Endothelial cell of umbilical vein (primary cell): ENCODE data around the gene NOPCHAP1. TPM values are rescaled to one million over a fixed set of nuclear protein-coding genes. Genes with fewer than 3 reads are reported as not detected.

Source experiments
- BruUV-seq: library from RNA; stranded (reverse); fragments of 400-500 nt; replicated peaks from 2 replicates; lab custom pipeline; 2021; lab: Mats Ljungman, UMichigan
- CTCF ChIA-PET: fragments of 300-600, 350-600 bp; sonication (Branson Sonifier 250); formaldehyde crosslinking; loops from one replicate; lab custom pipeline; 2021; ENCODE audit warnings: antibody characterized with exemption, inconsistent platforms; lab: Charles Lee
- POLR2A ChIA-PET: fragments of 300-600, 350-600 bp; sonication (Branson Sonifier 250); formaldehyde crosslinking; loops from one replicate; lab custom pipeline; 2021; ENCODE audit warnings: antibody characterized with exemption, inconsistent platforms; lab: Charles Lee
- DNase-seq: peaks from one replicate; pipeline ENCODE4 v3.0.0-alpha.2; 2011; ENCODE audit warnings: low read depth, low spot score
- FAIRE-seq: peaks from 2 replicates; lab custom pipeline; 2011; peaks lifted over from hg19 to GRCh38; lab: Jason Lieb, UNC
- H2AFZ ChIP-seq: 2 replicates; pipeline ENCODE4 v1.6.0; 2012; ENCODE audit warnings: low read depth, low read length, control low read depth, inconsistent platforms
- H3K27ac ChIP-seq: 2 replicates; pipeline ENCODE4 v1.5.1; 2011; ENCODE audit warnings: low read depth, mild to moderate bottlenecking, control low read depth, low read length, moderate library complexity; ENCODE audit not compliant: insufficient read depth
- H3K27me3 ChIP-seq, 2 experiments: 2 replicates each; pipeline versions ENCODE4 v1.6.0 to v1.6.1; 2011; ENCODE audit warnings: low read length in 2 of 2, mixed read lengths in 1 of 2; ENCODE audit not compliant: control insufficient read depth in 2 of 2, insufficient read depth in 2 of 2
- H3K36me3 ChIP-seq, 2 experiments: 2 replicates in 1 of 2; 3 replicates in 1 of 2; pipeline ENCODE4 v1.5.1; 2011; ENCODE audit warnings: low read length in 2 of 2, mild to moderate bottlenecking in 1 of 2, moderate library complexity in 1 of 2; ENCODE audit not compliant: control insufficient read depth in 2 of 2, insufficient read depth in 2 of 2; ENCODE audit errors: extremely low read depth in 1 of 2
- H3K4me1 ChIP-seq: 3 replicates; pipeline ENCODE4 v1.5.1; 2011; ENCODE audit warnings: mild to moderate bottlenecking, low read length; ENCODE audit not compliant: control insufficient read depth, insufficient read depth; ENCODE audit errors: extremely low read depth
- H3K4me2 ChIP-seq: 2 replicates; pipeline ENCODE4 v1.6.1; 2011; ENCODE audit warnings: low read length, control low read depth, mixed read lengths; ENCODE audit not compliant: insufficient read depth
- H3K4me3 ChIP-seq, 3 experiments: fragments of 200-600 bp in 1 of 3; sonication (generic), shearing (Covaris generic) in 1 of 3; replicated peaks in 1 of 3; 2 replicates each; pipeline ENCODE4 v1.5.1; 2011 to 2016; ENCODE audit warnings: control low read depth in 3 of 3, low read length in 3 of 3, mild to moderate bottlenecking in 2 of 3, inconsistent platforms in 1 of 3, low read depth in 1 of 3, moderate library complexity in 1 of 3; ENCODE audit not compliant: insufficient read depth in 1 of 3
- H3K79me2 ChIP-seq: 2 replicates; pipeline ENCODE4 v1.6.0; 2012; ENCODE audit warnings: low read length, inconsistent platforms; ENCODE audit not compliant: control insufficient read depth, insufficient read depth
- H3K9ac ChIP-seq: replicated peaks from 2 replicates; pipeline ENCODE3; 2011; ENCODE audit warnings: low read length, control low read depth; ENCODE audit not compliant: insufficient read depth; ENCODE audit errors: extremely low read depth
- H3K9me1 ChIP-seq: replicated peaks from 3 replicates; pipeline ENCODE4 v1.6.0; 2011; ENCODE audit warnings: mild to moderate bottlenecking, low read length; ENCODE audit not compliant: control insufficient read depth, insufficient read depth; ENCODE audit errors: extremely low read depth
- H3K9me3 ChIP-seq: replicated peaks from 2 replicates; pipeline ENCODE4 v1.5.1; 2012; ENCODE audit warnings: low read length, inconsistent platforms; ENCODE audit not compliant: control insufficient read depth, insufficient read depth
- H4K20me1 ChIP-seq: replicated peaks from 2 replicates; pipeline ENCODE3; 2011; ENCODE audit warnings: mild to moderate bottlenecking, low read length; ENCODE audit not compliant: control insufficient read depth, insufficient read depth; ENCODE audit errors: extremely low read depth
- EZH2 ChIP-seq: IDR thresholded peaks from 2 replicates; pipeline ENCODE4 v1.6.1; 2012; ENCODE audit warnings: borderline replicate concordance, low read depth, mild to moderate bottlenecking, moderate library complexity, low read length, inconsistent platforms; ENCODE audit not compliant: severe bottlenecking
- FOS ChIP-seq: IDR thresholded peaks from 2 replicates; pipeline ENCODE4 v1.6.1; 2011; ENCODE audit warnings: mild to moderate bottlenecking, low read length, moderate library complexity, borderline replicate concordance; ENCODE audit not compliant: insufficient read depth
- GATA2 ChIP-seq: IDR thresholded peaks from 2 replicates; pipeline ENCODE4 v1.7.0; 2011; ENCODE audit warnings: low read depth, mild to moderate bottlenecking, moderate library complexity, mixed read lengths, low read length; ENCODE audit not compliant: insufficient read length, insufficient read depth
- JUN ChIP-seq: IDR thresholded peaks from 2 replicates; pipeline ENCODE4 v1.6.1; 2011; ENCODE audit warnings: borderline replicate concordance, low read depth; ENCODE audit not compliant: insufficient read length, insufficient read depth
- MYC ChIP-seq: IDR thresholded peaks from one replicate; pipeline ENCODE4 v1.6.1; 2011; ENCODE audit warnings: mild to moderate bottlenecking, low read depth, low read length
- POLR2A ChIP-seq: IDR thresholded peaks from 2 replicates; pipeline ENCODE4 v1.6.1; 2012; ENCODE audit warnings: low read depth, mild to moderate bottlenecking, control low read depth, low read length
- POLR2AphosphoS5 ChIP-seq: IDR thresholded peaks from 2 replicates; pipeline ENCODE4 v1.6.1; 2012; ENCODE audit warnings: low read depth, mild to moderate bottlenecking, control low read depth, low read length, moderate library complexity; ENCODE audit not compliant: insufficient read depth
- dilution Hi-C: fragments of 300-500 bp; cut with MboI; formaldehyde crosslinking; loops from one replicate; pipeline ENCODE4 v1.15.0; 2019; ENCODE audit warnings: low sequenced_read_pairs; ENCODE audit not compliant: extremely low pct_ligation_motif_present
- intact Hi-C: fragments of 100-400 bp; cut with micrococcal nuclease; formaldehyde crosslinking; loops from one replicate; pipeline ENCODE4 v1.10.0; 2022
- polyA plus RNA-seq, 4 experiments: library from polyadenylated mRNA; depleted of rRNA in 3 of 4; stranded (reverse) in 3 of 4; unstranded in 1 of 4; fragments of >200 nt; gene quantifications; 2 replicates each; pipeline versions ENCODE4 v1.2.1 to v1.2.3, GENCODE V29; 2011 to 2012; ENCODE audit warnings: missing spikeins in 1 of 4
- total RNA-seq: library from RNA; stranded (reverse); gene quantifications from 2 replicates; pipeline ENCODE4 v1.2.3, GENCODE V29; 2021
- TF ChIP-seq, protein P1 (sequence below), 2 donors: IDR thresholded peaks; 1 replicate in 1 of 2; 2 replicates in 1 of 2; pipeline ENCODE4 v1.5.1; 2011; ENCODE audit warnings: low read length in 2 of 2, mild to moderate bottlenecking in 2 of 2, moderate library complexity in 2 of 2, control low read depth in 1 of 2, inconsistent platforms in 1 of 2, low read depth in 1 of 2; ENCODE audit not compliant: insufficient read depth in 1 of 2; ENCODE audit errors: extremely low read depth in 1 of 2
- TF ChIP-seq, protein P2 (sequence below): IDR thresholded peaks from 2 replicates; pipeline ENCODE4 v1.6.1; 2011; ENCODE audit not compliant: insufficient read depth, insufficient read length

NOPCHAP1 gene
- total and polyA plus RNA-seq, 2 donors (not counting 3 experiments of a cell fraction or from before 2014, with no cell fraction given): 6.1 to 17.8 TPM

DNA sequence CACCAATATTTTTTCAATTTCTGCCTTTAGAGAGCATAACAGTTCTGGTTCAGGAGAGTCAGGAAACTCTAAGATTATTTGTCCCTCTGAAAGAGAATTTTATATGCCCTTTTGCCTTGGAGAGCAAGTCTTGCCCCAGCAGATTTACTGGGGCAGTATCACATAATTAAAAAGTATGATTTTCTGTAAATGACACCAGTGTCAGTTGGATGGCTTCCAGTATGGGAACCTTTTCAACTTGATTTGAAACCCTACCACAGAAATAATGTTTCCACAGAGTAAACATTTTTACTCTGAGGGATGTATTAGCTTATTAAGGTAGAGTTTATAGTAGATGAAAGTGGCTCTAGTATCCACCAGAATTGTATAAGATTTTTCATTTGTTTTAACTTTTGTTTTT, 15.4 kb downstream of the NOPCHAP1 start:
- no TSS peak for BruUV-seq
- no peak for FAIRE-seq

DNA sequence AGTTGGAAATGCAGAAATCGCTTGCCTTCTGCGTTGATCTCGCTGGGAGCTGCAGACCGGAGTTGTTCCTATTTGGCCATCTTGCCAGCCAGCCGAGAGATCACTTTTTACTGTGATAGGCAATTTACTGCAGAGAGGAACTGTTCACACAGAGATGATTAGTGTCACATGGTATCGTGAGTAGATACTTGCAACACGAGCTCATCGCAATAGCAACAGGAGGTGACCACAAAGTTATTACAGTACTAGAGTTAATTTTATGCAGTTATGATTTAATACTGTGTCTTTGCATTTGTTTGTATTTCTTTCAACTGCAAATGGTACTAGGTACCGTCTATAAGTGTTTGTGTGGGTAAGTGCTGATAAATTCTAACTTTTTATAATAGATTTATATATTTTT, 27.8 kb downstream of the NOPCHAP1 start:
- TF ChIP-seq, protein P1, sequence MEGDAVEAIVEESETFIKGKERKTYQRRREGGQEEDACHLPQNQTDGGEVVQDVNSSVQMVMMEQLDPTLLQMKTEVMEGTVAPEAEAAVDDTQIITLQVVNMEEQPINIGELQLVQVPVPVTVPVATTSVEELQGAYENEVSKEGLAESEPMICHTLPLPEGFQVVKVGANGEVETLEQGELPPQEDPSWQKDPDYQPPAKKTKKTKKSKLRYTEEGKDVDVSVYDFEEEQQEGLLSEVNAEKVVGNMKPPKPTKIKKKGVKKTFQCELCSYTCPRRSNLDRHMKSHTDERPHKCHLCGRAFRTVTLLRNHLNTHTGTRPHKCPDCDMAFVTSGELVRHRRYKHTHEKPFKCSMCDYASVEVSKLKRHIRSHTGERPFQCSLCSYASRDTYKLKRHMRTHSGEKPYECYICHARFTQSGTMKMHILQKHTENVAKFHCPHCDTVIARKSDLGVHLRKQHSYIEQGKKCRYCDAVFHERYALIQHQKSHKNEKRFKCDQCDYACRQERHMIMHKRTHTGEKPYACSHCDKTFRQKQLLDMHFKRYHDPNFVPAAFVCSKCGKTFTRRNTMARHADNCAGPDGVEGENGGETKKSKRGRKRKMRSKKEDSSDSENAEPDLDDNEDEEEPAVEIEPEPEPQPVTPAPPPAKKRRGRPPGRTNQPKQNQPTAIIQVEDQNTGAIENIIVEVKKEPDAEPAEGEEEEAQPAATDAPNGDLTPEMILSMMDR (IDR thresholded peaks at IDR 0.05; ENCODE audit: extremely low read depth in 1 of 2, insufficient read depth in 1 of 2, low read depth in 1 of 2, low read length in 2 of 2): no peak
- TF ChIP-seq MYC: no peak
- TF ChIP-seq POLR2AphosphoS5: no peak
- TF ChIP-seq POLR2A: no peak
- TF ChIP-seq, protein P2, sequence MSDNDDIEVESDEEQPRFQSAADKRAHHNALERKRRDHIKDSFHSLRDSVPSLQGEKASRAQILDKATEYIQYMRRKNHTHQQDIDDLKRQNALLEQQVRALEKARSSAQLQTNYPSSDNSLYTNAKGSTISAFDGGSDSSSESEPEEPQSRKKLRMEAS: no peak
- TF ChIP-seq EZH2: no peak
- TF ChIP-seq JUN: no peak
- TF ChIP-seq GATA2: no peak
- TF ChIP-seq FOS: no peak
- CTCF ChIA-PET: interaction anchor here (0.8 to 1.5 kb wide), 2 partner anchors 36 to 40 kb away, joined by 3 to 4 read pairs; no protein-coding TSS in a partner anchor

More for the DNA sequence above, 15.4 kb downstream of the NOPCHAP1 start:
- Histone ChIP-seq H2AFZ (no peak overlapping the region), H3K4me3 (no peak overlapping the region), H3K9me3 (no peaks in the 10 kb centered on the region), H3K79me2 (no peaks in the 10 kb centered on the region), H3K9ac (no peak overlapping the region), H3K36me3 (peaks cover 5 to 7% of the 10 kb centered on the region in 2 experiments), H3K4me1 (no peaks in the 10 kb centered on the region), H3K27ac (no peak overlapping the region), H3K4me2 (no peak overlapping the region), H3K9me1 (no peaks in the 10 kb centered on the region), H3K27me3 (no peaks in the 10 kb centered on the region), H4K20me1 (no peaks in the 10 kb centered on the region)
- TF ChIP-seq EZH2 (no peak), MYC (no peak), FOS (no peak)
- dilution Hi-C loops (no loop called here), intact Hi-C loops (no loop called here)
- ChIA-PET CTCF (interaction anchor here (0.8 kb wide), 1 partner anchor 24 kb away, joined by 3 read pairs; no protein-coding TSS in a partner anchor), POLR2A (no interaction called here)
- DNase-seq: no peak

More for the DNA sequence above, 27.8 kb downstream of the NOPCHAP1 start:
- no peak overlapping the region for H3K9ac ChIP-seq
- no peak overlapping the region for H3K27ac ChIP-seq
- H3K9me1 ChIP-seq: no peaks in the 10 kb centered on the region
- no peak for DNase-seq
- no peak overlapping the region for H2AFZ ChIP-seq
- H3K4me1 ChIP-seq: no peaks in the 10 kb centered on the region
- H3K36me3 ChIP-seq: peaks cover 0 to 2% of the 10 kb centered on the region in 2 experiments
- dilution Hi-C loops (no loop called here), intact Hi-C loops (no loop called here)
- no peaks in the 10 kb centered on the region for H3K27me3 ChIP-seq
- H4K20me1 ChIP-seq: no peaks in the 10 kb centered on the region
- H3K4me2 ChIP-seq: no peak overlapping the region
- BruUV-seq: no TSS peak
- no peak for FAIRE-seq
- no peak overlapping the region for H3K4me3 ChIP-seq
- POLR2A ChIA-PET: no interaction called here
- H3K79me2 ChIP-seq: no peaks in the 10 kb centered on the region
- no peaks in the 10 kb centered on the region for H3K9me3 ChIP-seq
